ENCODE measurements around the gene SELENOS.

The SELENOS gene

DNA sequence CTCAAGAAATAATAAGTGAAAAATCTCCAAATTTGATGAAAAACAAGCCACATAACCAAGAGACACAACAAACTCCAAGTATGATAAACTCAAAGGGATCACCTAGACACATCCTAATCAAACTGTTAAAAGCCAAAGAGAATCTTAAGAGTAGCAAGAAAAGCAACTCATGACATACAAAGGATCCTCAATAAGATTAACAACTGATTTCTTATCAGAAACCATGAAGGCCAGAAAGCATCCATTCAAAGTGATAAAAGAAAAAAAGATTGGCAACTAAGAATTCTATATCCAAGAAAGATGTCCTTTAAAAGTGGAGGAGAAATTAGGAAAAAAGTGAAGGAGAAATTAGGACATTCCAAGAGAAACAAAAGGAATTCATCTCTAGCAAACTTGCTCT, 49.0 kb downstream of the SELENOS start:
- Histone ChIP-seq H3K27ac (no peak overlapping the region), H3K4me3 (no peak overlapping the region), H3K9me3 (peaks cover 0 to 11% (median 3%) of the 10 kb centered on the region in 3 donors), H3K4me1 (peaks cover 0 to 20% (median 7%) of the 10 kb centered on the region in 4 donors), H3K36me3 (peaks cover 0 to 8% (median 5%) of the 10 kb centered on the region in 3 donors), H3K27me3 (no peaks in the 10 kb centered on the region)
- intact Hi-C loops (cut with DNase I; ENCODE audit: low total_unique reads) = no loop called here
- no peak for DNase-seq
- TF ChIP-seq, protein P1, sequence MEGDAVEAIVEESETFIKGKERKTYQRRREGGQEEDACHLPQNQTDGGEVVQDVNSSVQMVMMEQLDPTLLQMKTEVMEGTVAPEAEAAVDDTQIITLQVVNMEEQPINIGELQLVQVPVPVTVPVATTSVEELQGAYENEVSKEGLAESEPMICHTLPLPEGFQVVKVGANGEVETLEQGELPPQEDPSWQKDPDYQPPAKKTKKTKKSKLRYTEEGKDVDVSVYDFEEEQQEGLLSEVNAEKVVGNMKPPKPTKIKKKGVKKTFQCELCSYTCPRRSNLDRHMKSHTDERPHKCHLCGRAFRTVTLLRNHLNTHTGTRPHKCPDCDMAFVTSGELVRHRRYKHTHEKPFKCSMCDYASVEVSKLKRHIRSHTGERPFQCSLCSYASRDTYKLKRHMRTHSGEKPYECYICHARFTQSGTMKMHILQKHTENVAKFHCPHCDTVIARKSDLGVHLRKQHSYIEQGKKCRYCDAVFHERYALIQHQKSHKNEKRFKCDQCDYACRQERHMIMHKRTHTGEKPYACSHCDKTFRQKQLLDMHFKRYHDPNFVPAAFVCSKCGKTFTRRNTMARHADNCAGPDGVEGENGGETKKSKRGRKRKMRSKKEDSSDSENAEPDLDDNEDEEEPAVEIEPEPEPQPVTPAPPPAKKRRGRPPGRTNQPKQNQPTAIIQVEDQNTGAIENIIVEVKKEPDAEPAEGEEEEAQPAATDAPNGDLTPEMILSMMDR (IDR thresholded peaks at IDR 0.05) = no peak

DNA sequence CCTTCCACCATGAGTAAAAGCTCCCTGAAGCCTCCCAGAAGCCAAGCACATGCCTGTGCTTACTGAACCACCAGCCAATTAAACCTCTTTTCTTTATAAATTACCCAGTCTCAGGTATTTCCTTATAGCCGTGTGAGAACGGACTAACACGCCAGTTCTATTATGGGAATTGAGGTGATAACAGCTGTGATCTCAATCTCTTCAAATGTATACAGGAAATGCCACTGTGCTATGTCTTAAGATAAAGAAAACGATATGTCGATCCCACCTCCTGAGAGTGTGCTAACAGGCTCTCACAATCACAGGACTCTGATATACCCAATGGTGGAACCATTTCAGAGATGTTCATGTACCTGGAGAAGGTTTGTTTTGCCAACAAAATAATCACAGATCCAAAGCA, 51.6 kb downstream of the SELENOS start:
- Histone ChIP-seq H3K9me3 (peaks cover 0 to 11% (median 3%) of the 10 kb centered on the region in 3 donors), H3K27me3 (no peaks in the 10 kb centered on the region), H3K4me3 (no peak overlapping the region), H3K4me1 (peaks cover 0 to 31% (median 11%) of the 10 kb centered on the region in 4 donors), H3K27ac (no peak overlapping the region), H3K36me3 (peaks cover 0 to 4% (median 0%) of the 10 kb centered on the region in 3 donors)
- DNase-seq = no peak
- TF ChIP-seq, protein P1 (IDR thresholded peaks at IDR 0.05) = no peak
- intact Hi-C loops (cut with DNase I; ENCODE audit: low total_unique reads) = no loop called here

All from tibial artery (tissue), 4 donors.